Vagina (tissue), 2 donors: ENCODE measurements around the gene NAA80. TPM values are rescaled to one million over a fixed set of nuclear protein-coding genes. Genes with fewer than 3 reads are reported as not detected.

ENCODE experiments used
- DNase-seq, 2 donors: peaks; one replicate each; pipeline ENCODE4 v3.0.0-alpha.2; 2017; ENCODE audit errors: extremely low spot score in 2 of 2
- H3K27ac ChIP-seq: fragments of 200-600 bp; sonication (generic); one replicate; pipeline ENCODE4 v1.5.1; 2019
- H3K27me3 ChIP-seq: fragments of 200-600 bp; sonication (generic); one replicate; pipeline ENCODE4 v1.5.1; 2019
- H3K36me3 ChIP-seq, 2 donors: fragments of 200-600 bp; sonication (generic); one replicate each; pipeline ENCODE4 v1.5.1; 2017 to 2019
- H3K4me1 ChIP-seq: fragments of 200-600 bp; sonication (generic); one replicate; pipeline ENCODE4 v1.5.1; 2019
- H3K4me3 ChIP-seq, 2 donors: fragments of 200-600 bp; sonication (generic); 1 replicate in 1 of 2; 2 replicates in 1 of 2; pipeline ENCODE4 v1.5.1; 2016 to 2019
- H3K9me3 ChIP-seq: fragments of 200-600 bp; sonication (generic); one replicate; pipeline ENCODE4 v1.5.1; 2019
- CTCF ChIP-seq, 3 experiments: fragments of 450-650 bp in 2 of 3; fragments of 200-600 bp in 1 of 3; sonication (generic) in 1 of 3; IDR thresholded peaks; one replicate each; pipeline ENCODE4 v1.5.1; 2017 to 2019; ENCODE audit warnings: antibody characterized with exemption in 3 of 3, mild to moderate bottlenecking in 2 of 3, moderate library complexity in 2 of 3
- POLR2A ChIP-seq, 2 donors: fragments of 450-650 bp; IDR thresholded peaks; one replicate each; pipeline ENCODE4 v1.6.1; 2017; ENCODE audit warnings: antibody characterized with exemption in 2 of 2, mild to moderate bottlenecking in 2 of 2, moderate library complexity in 2 of 2
- POLR2AphosphoS5 ChIP-seq, 2 donors: sonication (generic); formaldehyde crosslinking; IDR thresholded peaks; one replicate each; pipeline ENCODE4 v1.9.0; 2017; ENCODE audit warnings: antibody characterized with exemption in 2 of 2, mild to moderate bottlenecking in 2 of 2, low read depth in 1 of 2; ENCODE audit not compliant: insufficient read depth in 1 of 2
- intact Hi-C: fragments of 100-400 bp; cut with DNase I; formaldehyde crosslinking; loops from one replicate; pipeline ENCODE4 v1.15.1; 2023
- total RNA-seq: library from RNA; depleted of rRNA; stranded (reverse); fragments of >200 nt; gene quantifications from one replicate; pipeline ENCODE4 v1.2.3, GENCODE V29; 2016

The NAA80 gene
- total RNA-seq, 1 donor from 2014 or later, result 10.1 TPM

- Histone ChIP-seq H3K27me3 (no peaks in the 10 kb centered on the region), H3K9me3 (no peaks in the 10 kb centered on the region), H3K27ac (peak overlapping the region; percentile 99), H3K36me3 (no peaks in the 10 kb centered on the region), H3K4me3 (peak overlapping the region; percentile 51 to 60), H3K4me1 (peaks cover 64% of the 10 kb centered on the region)
- intact Hi-C loops, result no loop called here
- DNase-seq, result no peak
- TF ChIP-seq POLR2A (IDR thresholded peaks at IDR 0.05), result no peak
- no peak for TF ChIP-seq CTCF (IDR thresholded peaks at IDR 0.05)
- no peak for TF ChIP-seq POLR2AphosphoS5 (IDR thresholded peaks at IDR 0.05; ENCODE audit: insufficient read depth in 1 of 2, low read depth in 1 of 2)
Measured at GRCh38 chr3:50339485-50340146, 40.4 kb upstream of the NAA80 start.

- Histone ChIP-seq H3K27ac (peak overlapping the region; percentile 99), H3K36me3 (no peaks in the 10 kb centered on the region), H3K4me1 (peaks cover 70% of the 10 kb centered on the region), H3K27me3 (no peaks in the 10 kb centered on the region), H3K9me3 (no peaks in the 10 kb centered on the region), H3K4me3 (peak overlapping the region in 1 of 2 donors; percentile 92)
- TF ChIP-seq POLR2AphosphoS5 (IDR thresholded peaks at IDR 0.05; ENCODE audit: insufficient read depth in 1 of 2, low read depth in 1 of 2) (no peak), CTCF (IDR thresholded peaks at IDR 0.05) (no peak), POLR2A (IDR thresholded peaks at IDR 0.05) (no peak)
- DNase-seq, result no peak
- intact Hi-C loops, result no loop called here
Measured at GRCh38 chr3:50338965-50339364, 39.8 kb upstream of the NAA80 start.

- Histone ChIP-seq H3K4me3 (peak overlapping the region; percentile 83 to 92), H3K27ac (peak overlapping the region; percentile 99), H3K36me3 (no peaks in the 10 kb centered on the region), H3K27me3 (no peaks in the 10 kb centered on the region), H3K4me1 (peaks cover 82% of the 10 kb centered on the region), H3K9me3 (no peaks in the 10 kb centered on the region)
- peak in 1 of 2 donors; percentile 100 for DNase-seq
- intact Hi-C loops, result no loop called here
- TF ChIP-seq CTCF (IDR thresholded peaks at IDR 0.05), result no peak
- peak; percentile 21 to 74 for TF ChIP-seq POLR2A (IDR thresholded peaks at IDR 0.05)
- peak; percentile 97 to 98 for TF ChIP-seq POLR2AphosphoS5 (IDR thresholded peaks at IDR 0.05; ENCODE audit: insufficient read depth in 1 of 2, low read depth in 1 of 2)
Measured at GRCh38 chr3:50337175-50337861, 38.1 kb upstream of the NAA80 start.

- Histone ChIP-seq H3K4me1 (peaks cover 80% of the 10 kb centered on the region), H3K27ac (peak overlapping the region; percentile 99), H3K36me3 (peaks cover 0 to 5% of the 10 kb centered on the region in 2 donors), H3K27me3 (no peaks in the 10 kb centered on the region), H3K9me3 (no peaks in the 10 kb centered on the region), H3K4me3 (peak overlapping the region; percentile 83 to 92)
- TF ChIP-seq CTCF (IDR thresholded peaks at IDR 0.05), result no peak
- no peak for TF ChIP-seq POLR2AphosphoS5 (IDR thresholded peaks at IDR 0.05; ENCODE audit: insufficient read depth in 1 of 2, low read depth in 1 of 2)
- DNase-seq, result no peak
- intact Hi-C loops, result no loop called here
Measured at GRCh38 chr3:50336452-50337174, 37.4 kb upstream of the NAA80 start.
